NOMO-1 (cell line): ENCODE measurements around the gene TRAK2.

Source experiments
- DNase-seq, 2 experiments: peaks; one replicate each; lab custom pipeline; 2025; ENCODE audit not compliant: unreplicated experiment in 2 of 2; lab: John Stamatoyannopoulos, UW

The TRAK2 gene

DNA sequence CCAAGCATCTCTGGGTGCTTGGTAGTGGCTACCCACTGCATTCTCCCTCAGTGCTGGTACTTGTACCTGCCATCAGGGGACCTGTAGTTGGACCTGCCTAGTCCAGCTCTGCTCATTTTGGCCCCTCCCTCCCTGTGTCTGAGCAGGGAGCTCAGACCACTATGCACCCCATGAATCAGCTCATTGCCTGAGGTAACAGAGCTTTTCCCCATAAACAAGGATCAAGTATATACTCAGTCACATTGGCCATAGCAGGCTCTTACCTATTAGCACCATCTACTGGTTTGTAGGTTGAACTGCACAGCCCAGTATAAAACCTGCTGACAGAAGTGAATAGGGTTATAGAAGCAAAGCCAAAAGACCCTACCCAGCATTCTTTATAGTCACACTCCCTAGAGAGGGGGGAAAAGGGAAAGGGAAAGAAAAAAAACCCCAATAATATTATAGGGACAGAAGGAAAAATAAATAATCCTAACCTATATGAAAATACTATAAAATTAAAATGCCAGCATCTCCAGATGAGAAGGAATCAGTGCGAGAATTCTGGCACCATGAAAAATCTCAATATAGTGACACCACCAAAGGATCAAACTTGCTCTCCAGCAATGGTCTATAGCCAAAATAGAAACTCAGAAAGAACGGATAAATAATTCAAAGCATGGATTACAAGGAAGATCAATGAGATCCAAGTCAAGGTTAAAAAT is 87.2 kb downstream of the TRAK2 start:
- peak; percentile 41 to 51 for DNase-seq

DNA sequence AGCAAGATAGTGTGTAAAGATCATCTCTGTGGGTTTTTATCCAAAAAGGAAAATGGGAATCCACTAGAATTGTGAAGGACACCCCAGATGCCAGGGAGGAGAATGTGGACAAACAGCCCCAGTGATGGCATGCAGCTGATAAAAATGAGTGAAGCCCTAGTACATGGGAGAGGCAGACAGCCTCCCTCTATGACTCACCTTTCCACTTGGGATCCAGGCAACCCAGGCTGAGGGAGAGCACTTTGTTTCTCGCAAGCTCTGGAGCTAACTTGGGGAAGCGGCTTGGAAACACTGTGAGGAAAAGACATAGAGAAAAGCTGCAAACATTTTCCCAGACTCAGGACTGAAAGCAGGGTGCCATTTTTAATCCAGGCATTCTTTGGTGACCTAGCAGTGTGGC is 88.9 kb downstream of the TRAK2 start:
- DNase-seq, result no peak

DNA sequence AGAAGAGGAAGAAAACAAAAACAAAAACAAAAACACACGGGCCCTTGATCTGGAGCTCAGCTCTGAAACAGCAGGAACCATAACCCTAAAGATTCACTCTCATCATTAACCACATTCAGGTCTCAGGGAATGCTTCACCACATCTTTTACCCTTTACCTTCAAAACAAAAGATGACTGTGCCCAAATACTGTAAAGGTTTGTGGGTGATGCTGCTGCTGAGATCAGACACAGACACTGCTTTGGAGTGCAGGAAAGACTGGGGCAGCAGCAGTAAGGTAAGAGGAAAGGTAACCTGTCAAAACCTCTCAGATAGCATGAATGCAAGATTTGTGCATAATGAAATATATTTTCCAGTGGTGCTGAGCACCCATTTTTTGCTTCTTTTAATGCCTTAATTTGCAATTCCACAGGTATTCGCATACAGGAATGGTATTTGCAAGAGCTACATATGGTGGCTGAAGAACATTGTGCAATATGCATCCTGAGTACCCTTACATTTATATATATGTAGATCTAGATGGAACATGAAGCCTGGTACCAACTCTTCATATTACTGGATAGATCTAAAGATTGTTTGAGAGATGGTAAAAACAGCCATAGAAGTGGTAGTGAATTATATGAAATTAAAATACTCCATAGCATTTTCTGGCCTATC is 90.1 kb downstream of the TRAK2 start:
- no peak for DNase-seq

DNA sequence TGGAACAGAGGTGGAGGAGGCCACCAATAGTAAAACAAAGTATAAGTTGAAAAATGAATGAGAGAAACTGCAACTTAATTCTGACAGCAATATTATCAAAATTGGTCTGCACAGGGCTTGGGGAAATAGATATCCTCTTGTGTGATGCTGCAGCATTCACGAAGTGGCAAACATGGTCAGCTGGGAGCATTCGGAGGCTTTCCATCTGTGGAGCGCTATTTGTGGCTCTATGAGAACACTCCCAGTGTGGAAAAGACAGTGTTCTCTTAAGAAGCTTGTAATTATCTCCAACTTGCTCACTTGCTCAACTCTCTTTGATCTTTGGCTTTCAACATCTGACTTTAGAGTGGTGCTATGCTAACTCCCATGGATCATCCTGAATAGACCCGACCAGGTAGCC is 91.0 kb downstream of the TRAK2 start:
- no peak for DNase-seq

DNA sequence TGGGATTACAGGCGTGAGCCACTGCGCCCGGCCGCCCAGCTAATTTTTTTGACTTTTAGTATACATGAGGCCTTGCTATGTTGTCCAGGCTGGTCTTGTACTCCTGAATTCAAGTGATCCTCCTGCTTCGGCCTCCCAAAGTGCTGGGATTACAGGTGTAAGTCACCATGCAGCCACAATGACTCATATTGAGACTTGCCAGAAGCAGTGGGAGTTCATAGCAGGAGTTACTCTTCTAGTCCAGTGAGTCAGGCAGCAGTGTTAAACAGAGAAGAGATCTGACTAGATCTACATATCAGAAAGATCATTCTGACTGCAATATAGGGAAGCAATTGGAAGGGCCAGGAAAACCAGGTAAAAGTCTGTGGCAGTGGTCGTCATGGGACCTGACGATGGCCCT is 92.6 kb downstream of the TRAK2 start:
- no peak for DNase-seq

DNA sequence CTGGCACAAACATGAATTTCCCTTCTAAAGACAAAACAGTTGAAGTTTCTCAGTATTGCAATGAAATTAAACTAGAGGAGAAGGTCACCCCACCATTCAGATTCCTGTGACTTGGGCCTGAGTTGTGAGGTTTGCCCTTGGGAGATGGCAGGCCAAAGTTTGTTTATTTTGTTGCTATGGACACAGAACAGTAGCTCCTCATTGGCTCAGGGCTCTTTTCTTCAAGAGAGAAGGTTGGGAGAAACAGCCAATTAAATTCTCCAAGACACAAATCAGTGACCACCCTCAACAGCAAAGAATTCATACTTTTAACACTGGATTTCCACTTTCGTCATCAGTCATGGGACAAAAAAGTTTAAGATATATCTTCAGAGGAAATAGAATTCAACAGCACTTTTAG is 94.0 kb downstream of the TRAK2 start, which contains the start of gene FLACC1:
FLACC1 (minus strand) TSS at position 125 of the 400 bp plus-strand sequence. CDS start 5,941 bp downstream, outside the sequence.
- DNase-seq, result no peak

DNA sequence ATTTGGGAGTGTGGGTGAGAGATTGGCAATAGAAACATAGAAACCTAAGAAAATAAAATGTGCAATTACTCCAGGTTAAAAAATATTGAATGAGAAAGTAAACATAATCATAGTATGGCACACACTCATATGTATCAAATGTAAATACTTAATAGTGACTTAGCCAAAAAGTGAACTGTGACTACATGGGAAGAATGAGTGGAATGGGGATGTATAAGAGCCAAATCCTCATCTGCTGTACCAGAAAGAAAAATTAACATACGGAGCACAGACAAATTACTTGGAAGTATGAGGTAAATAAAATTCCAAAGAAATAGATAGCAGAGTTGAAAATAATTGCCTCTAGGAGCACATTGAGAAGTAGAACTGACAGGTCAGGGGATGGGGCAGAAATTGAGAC is 98.1 kb downstream of the TRAK2 start:
- DNase-seq, result no peak

DNA sequence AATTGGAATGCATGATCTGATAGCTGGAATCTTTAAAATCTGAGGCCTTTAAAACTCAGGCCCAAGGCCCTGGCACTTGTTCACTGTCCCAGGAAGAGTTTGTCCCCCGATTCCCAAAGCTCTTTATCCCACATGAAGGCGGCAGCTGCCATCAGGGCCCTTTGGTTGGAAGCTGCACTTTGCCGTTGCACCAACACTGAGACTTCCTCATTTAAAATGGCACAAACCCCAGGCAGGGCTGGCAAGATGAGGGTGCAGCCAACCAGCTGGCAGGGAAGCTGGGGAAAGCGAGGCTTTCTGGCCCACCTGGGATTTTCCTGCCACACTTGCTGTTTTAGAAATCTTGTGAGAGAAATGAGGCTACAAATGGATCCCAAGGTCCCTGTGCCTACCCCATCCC is 100.4 kb downstream of the TRAK2 start:
- no peak for DNase-seq

DNA sequence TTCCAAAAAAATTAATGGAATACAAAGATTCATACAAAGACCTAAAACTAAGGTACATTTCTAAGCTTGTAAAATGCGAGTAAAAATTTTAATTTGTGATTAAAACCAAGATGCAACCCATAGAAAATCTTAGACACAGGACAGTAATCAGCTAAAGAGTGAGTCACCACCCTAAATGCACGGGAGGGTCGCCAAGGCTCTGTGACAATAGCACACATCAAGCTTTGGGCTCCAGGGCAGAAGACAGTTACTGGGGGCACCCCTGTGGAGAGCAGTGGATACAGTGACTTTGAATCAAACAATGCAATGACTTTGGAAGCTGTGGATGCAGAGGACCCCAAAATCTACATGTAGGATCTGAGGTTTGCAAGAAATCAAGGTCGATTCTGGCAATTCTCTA is 101.7 kb downstream of the TRAK2 start:
- no peak for DNase-seq

DNA sequence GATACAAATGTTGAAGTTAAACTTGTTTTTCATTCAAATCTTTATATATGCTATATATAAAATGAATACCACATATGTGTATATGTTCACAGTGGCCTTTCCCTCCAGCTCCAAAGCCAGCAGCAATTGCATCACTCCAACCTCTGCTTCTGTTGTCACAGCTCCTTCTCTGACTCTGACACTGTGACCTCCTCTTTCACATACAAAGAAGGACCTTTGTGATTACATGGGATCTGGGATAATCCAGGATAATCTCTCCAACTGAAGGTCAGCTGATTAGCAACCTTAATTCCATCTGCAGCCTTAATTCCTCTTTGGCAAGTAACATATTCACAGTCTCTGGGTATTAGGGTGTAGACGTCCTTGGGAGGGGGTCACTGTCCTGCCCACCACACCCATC is 102.5 kb downstream of the TRAK2 start:
- DNase-seq, result no peak

DNA sequence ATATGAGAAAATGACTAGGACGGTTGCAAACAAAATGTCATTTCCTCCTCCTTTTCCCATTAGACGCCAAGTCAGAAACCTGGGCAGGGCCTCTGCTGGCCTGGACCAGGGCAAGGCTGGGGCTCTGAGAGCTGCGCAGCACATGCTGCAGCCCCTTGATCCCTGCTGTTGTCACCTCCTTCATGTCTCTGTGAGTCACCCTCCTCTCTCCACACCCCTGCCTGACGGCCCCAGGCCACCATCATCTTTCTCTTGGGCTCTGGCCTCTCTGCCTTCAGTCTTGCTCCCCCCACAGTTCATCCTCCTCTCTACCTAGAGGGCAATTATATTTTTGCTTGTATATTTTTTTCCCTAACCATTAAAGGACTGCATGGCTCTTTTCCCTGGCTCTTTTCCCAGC is 104.1 kb downstream of the TRAK2 start:
- no peak for DNase-seq

DNA sequence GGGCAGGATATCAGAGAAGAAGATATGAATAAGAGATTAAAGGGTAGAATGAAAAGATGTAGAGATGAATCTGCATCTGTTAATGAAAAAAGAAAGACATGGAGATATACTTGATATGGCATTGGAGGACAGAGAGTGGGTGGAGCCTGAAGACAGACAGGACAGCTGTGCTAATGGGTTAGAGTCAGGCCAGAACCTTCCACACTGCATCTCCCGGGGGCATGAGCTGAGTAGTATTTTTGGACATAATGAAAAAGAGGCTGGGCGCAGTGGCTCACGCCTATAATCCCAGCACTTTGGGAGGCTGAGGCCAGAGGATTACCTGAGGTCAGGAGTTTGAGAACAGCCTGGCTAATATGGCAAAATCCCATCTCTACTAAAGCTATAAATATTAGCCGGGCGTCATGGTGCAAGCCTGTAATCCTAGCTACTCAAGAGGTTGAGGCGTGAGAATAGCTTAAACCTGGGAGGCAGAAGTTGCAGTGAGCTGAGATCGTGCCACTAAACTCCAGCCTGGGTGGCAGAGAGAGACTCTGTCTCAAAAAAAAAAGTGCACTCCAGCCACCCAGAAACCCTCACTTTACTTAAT is 105.5 kb downstream of the TRAK2 start:
- no peak for DNase-seq

DNA sequence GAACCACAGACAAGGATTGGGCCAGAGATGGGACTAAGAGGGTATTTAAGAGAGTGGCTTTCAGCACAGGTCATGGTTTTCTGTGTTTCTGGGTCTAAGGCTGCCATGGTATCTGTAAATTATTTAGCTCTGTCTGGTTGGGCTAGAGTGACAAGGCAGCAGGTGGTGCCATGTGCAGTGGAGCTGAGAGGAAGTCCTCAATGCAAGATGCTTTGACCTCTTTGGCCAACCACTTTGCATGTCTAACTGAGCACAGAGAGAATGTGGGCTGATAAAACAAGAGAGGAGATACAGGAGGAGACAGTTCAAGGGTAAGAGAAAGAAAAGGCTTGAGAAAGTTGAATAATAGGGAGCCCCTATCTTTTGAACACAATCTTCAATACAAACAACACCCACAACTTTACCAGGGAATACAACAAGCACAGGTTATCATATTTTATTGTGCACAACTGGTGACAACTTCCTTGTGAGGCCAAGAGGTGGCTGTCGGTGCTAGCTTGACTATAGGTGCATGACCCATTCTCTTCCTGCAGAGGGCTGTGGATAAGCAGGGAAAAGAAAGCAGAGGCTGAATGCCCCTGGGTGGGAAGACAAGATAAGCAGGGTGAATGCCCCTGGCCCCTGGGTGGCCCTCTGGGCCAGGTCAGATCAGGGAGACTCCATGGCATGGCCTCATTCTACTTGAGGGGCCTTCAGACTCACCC is 106.4 kb downstream of the TRAK2 start:
- DNase-seq, result no peak

DNA sequence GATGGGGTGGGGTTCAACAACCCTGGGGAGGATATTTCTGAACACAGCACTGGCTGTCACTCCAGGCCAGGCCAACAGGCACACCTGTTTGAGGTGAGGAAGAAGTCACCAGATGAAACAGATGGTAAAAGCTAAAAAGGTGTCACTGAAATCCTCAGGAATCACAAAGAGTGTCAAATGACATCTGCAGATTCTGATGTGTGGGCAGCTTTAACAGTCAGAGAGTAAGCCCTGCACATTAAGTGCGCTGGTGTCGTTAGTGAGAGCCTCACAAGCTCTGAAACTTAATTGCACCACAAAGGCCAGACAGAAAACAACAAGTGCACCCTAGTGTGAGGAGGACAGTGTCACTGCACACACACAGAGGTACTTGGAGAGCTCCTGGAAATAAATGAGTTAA is 107.7 kb downstream of the TRAK2 start:
- DNase-seq, result no peak

DNA sequence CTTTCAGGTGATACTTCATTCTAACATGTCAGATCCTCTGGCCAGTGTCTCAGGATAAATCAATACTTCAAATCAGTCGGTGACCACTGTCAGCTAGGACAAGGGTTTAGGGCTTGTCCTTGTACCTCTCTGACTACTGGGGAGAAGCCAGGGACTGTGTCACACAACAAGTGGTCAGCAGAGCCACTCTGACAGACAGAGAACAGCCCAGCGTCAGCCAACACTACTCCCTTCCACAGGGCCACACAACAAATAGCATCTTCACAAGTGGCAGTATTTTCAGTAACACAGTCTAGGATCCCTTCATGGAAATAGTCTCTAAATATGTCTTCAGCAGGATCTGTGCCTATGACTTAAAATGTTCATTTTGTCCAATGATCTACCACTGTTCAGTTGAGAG is 108.3 kb downstream of the TRAK2 start:
- DNase-seq, result no peak

DNA sequence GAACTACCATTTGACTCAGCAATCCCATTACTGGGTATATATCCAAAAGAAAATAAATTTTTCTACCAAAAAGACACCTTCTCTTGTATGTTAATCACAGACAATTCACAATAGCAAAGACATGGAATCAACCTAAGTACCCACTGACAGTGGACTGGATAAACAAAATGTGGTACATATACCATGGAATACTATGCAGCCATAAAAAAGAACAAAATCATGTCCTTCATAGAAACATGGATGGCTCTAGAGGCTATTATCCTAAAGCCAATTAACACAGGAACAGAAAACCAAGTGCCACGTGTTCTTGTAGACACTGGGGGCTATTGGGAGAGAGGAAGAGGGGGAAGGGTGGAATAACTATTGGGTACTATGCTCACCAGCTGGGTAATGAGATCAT is 121.8 kb downstream of the TRAK2 start:
- DNase-seq, result no peak

DNA sequence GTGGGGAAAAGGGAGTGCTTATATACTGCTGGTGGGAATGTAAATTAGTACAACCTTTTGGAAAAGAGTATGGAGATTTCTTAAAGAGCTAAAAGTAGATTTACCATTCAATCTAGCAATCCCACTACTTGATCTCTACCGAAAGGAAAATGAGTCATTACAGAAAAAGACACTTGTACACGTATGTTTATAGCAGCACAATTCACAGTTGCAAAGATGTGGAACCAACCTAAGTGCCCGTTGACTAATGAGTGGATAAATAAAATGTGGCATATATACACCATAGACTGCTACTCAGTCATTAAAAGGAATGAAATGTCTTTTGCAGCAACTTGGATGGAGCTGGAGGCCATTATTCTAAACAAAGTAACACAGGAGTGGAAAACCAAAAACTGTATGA is 123.6 kb downstream of the TRAK2 start:
- no peak for DNase-seq
